Measurements from ENCODE around the gene CDK16. TPM values are rescaled to one million over a fixed set of nuclear protein-coding genes. Genes with fewer than 3 reads are reported as not detected.

The CDK16 gene
- total and polyA plus RNA-seq, 8 donors, result 31.2 to 156 (median 47.4) TPM

DNA sequence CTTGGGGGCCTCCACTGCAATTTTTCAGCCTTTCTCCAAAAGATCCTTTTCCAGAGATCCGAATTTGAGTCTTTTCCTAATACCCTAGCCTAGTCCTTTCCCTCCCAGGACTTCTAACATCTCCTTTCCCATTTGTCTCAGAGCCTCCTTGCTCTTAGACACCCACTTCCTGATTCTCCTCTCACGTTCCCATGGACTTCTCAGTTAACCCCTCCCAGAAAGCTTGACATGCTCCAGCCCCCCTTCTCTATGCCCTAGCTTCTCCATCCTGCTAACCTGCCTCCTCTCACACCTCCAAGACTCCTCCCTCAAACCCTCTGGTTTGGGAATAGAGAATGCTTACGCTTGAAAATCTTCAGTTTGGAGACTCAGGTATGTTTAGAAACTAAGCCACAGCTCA lies 22.4 kb upstream of the CDK16 start:
- DNase-seq, result no peak
- Histone ChIP-seq H3K27ac (peak overlapping the region in 2 of 5 donors; percentile 1 to 11), H3K4me1 (peaks cover 20 to 64% (median 60%) of the 10 kb centered on the region in 4 donors), H3K4me3 (peak overlapping the region in 2 of 4 donors; percentile 51 to 71), H3K27me3 (peaks cover 0 to 4% (median 0%) of the 10 kb centered on the region in 3 donors), H3K9me3 (no peaks in the 10 kb centered on the region), H3K36me3 (peaks cover 23 to 34% (median 32%) of the 10 kb centered on the region in 4 donors)
- intact Hi-C loops (cut with DNase I; ENCODE audit: low total_unique reads), result loop anchor here (10.0 kb wide), 2 partner anchors 189 to 329 kb away; no protein-coding TSS in a partner anchor
- TF ChIP-seq, protein P1, sequence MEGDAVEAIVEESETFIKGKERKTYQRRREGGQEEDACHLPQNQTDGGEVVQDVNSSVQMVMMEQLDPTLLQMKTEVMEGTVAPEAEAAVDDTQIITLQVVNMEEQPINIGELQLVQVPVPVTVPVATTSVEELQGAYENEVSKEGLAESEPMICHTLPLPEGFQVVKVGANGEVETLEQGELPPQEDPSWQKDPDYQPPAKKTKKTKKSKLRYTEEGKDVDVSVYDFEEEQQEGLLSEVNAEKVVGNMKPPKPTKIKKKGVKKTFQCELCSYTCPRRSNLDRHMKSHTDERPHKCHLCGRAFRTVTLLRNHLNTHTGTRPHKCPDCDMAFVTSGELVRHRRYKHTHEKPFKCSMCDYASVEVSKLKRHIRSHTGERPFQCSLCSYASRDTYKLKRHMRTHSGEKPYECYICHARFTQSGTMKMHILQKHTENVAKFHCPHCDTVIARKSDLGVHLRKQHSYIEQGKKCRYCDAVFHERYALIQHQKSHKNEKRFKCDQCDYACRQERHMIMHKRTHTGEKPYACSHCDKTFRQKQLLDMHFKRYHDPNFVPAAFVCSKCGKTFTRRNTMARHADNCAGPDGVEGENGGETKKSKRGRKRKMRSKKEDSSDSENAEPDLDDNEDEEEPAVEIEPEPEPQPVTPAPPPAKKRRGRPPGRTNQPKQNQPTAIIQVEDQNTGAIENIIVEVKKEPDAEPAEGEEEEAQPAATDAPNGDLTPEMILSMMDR (IDR thresholded peaks at IDR 0.05), result no peak
- TF ChIP-seq POLR2A (IDR thresholded peaks at IDR 0.05), result no peak
- no peak for TF ChIP-seq POLR2AphosphoS5 (IDR thresholded peaks at IDR 0.05)
- TF ChIP-seq EP300 (IDR thresholded peaks at IDR 0.05), result no peak
- 32 to 60% (median 46%) methylated on average over 3 of the region's 3 CpGs for WGBS, 5 donors

DNA sequence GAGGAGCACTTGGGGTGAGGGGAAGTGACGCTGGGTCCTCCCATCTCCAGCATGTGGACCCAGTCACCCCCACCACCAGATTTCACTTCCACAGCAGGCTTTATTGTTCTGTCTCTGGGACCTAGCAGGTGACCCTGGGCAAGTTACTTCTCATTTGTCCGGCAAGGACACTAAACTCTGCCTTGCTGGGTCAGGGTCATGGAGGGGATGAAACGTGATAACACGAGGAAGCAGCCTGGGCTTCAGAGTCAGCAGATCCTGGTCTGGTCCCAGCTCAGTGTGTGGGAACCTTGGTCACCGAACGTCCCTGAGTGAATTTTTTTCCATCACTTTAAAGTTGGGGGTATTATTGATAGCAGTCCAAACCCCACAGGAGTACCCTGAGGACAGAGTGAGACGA lies 21.0 kb upstream of the CDK16 start:
- H3K9me3 ChIP-seq, result no peaks in the 10 kb centered on the region
- H3K27ac ChIP-seq, result no peak overlapping the region
- H3K36me3 ChIP-seq, result peaks cover 37 to 49% (median 47%) of the 10 kb centered on the region in 4 donors
- H3K4me1 ChIP-seq, result peaks cover 20 to 56% (median 48%) of the 10 kb centered on the region in 4 donors
- intact Hi-C loops (cut with DNase I; ENCODE audit: low total_unique reads), result loop anchor here (10.0 kb wide), 2 partner anchors 187 to 327 kb away; no protein-coding TSS in a partner anchor
- 39 to 69% (median 50%) methylated on average over 7 of the region's 7 CpGs for WGBS, 5 donors
- H3K27me3 ChIP-seq, result no peaks in the 10 kb centered on the region
- peak overlapping the region in 2 of 4 donors; percentile 0 to 51 for H3K4me3 ChIP-seq
- no peak for TF ChIP-seq POLR2AphosphoS5 (IDR thresholded peaks at IDR 0.05)
- TF ChIP-seq, protein P1 (IDR thresholded peaks at IDR 0.05), result no peak
- no peak for TF ChIP-seq EP300 (IDR thresholded peaks at IDR 0.05)
- no peak for TF ChIP-seq POLR2A (IDR thresholded peaks at IDR 0.05)
- no peak for DNase-seq

DNA sequence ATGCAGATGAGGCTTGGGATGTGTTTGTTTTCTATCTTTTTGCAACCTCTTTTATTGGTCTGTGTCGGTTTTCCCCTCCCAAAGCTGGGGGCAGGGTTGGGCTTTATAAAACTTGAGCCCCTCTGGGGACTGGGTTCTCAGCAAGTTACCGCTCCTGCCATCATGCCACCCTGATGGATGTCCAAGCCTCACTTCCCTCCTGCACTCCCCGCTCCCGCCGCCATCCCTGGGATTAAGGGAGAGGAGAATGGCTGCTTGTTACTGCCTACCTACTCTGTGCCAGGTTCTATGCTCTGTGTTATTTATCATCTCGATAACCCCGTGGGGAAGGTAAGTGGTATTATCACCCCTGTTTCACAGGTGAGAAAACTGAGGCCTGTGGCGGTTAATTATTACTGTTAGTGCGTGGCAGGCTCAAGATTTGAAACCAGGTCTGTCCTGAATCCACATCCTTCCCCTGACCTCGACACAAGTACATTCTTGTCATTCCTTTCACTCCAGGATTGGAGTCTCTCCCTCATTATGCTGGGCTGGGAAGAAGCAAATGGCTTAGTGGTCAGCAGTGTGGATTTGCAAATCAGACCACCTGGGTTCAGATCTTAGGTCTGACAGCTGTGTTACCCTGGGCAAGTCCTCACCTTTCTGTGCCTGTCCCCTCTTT lies 20.3 kb upstream of the CDK16 start:
- H3K4me3 ChIP-seq, result peak overlapping the region in 1 of 4 donors; percentile 0
- 48 to 84% (median 74%) methylated on average over 6 to 10 of the region's 10 CpGs for WGBS, 5 donors
- TF ChIP-seq POLR2A (IDR thresholded peaks at IDR 0.05), result no peak
- TF ChIP-seq POLR2AphosphoS5 (IDR thresholded peaks at IDR 0.05), result no peak
- TF ChIP-seq, protein P1 (IDR thresholded peaks at IDR 0.05), result no peak
- no peak for TF ChIP-seq EP300 (IDR thresholded peaks at IDR 0.05)
- no peak for DNase-seq
- H3K36me3 ChIP-seq, result peaks cover 43 to 55% (median 53%) of the 10 kb centered on the region in 4 donors
- no peaks in the 10 kb centered on the region for H3K9me3 ChIP-seq
- H3K27ac ChIP-seq, result peak overlapping the region in 1 of 5 donors; percentile 13
- H3K27me3 ChIP-seq, result no peaks in the 10 kb centered on the region
- intact Hi-C loops (cut with DNase I; ENCODE audit: low total_unique reads), result loop anchor here (10.0 kb wide), 2 partner anchors 187 to 327 kb away; no protein-coding TSS in a partner anchor
- H3K4me1 ChIP-seq, result peaks cover 20 to 51% (median 43%) of the 10 kb centered on the region in 4 donors

DNA sequence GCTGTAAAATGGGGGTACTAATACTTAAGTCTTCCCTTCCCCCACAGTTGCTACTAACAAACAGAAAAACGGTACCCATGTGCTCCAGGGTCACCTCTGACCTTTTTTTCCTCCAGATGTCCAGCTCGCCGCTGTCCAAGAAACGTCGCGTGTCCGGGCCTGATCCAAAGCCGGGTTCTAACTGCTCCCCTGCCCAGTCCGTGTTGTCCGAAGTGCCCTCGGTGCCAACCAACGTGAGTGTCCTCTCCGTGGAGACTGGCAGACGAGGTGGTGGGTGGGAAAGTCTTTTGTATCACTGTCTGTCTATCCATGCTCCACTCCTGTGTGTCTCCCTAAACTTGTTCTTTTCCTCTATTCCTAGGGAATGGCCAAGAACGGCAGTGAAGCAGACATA lies 19.8 kb upstream of the CDK16 start:
- Histone ChIP-seq H3K27ac (peak overlapping the region in 1 of 5 donors; percentile 13), H3K36me3 (peaks cover 46 to 60% (median 58%) of the 10 kb centered on the region in 4 donors)

More for the DNA sequence above, 19.8 kb upstream of the CDK16 start:
- Histone ChIP-seq H3K27me3 (no peaks in the 10 kb centered on the region), H3K4me3 (peak overlapping the region in 1 of 4 donors; percentile 0), H3K9me3 (no peaks in the 10 kb centered on the region), H3K4me1 (peaks cover 20 to 48% (median 40%) of the 10 kb centered on the region in 4 donors)
- DNase-seq, result no peak
- intact Hi-C loops (cut with DNase I; ENCODE audit: low total_unique reads), result loop anchor here (10.0 kb wide), 2 partner anchors 186 to 326 kb away; no protein-coding TSS in a partner anchor
- TF ChIP-seq POLR2A (IDR thresholded peaks at IDR 0.05), result no peak
- TF ChIP-seq, protein P1 (IDR thresholded peaks at IDR 0.05), result no peak
- no peak for TF ChIP-seq EP300 (IDR thresholded peaks at IDR 0.05)
- 65 to 84% (median 80%) methylated on average over 10 to 15 of the region's 15 CpGs for WGBS, 5 donors

All from stomach (tissue), 9 donors.